Measurements from ENCODE around the gene INTS2. TPM values are rescaled to one million over a fixed set of nuclear protein-coding genes. Genes with fewer than 3 reads are reported as not detected.
"Not testable (repeated sequence)": the region's sequence is repeated elsewhere in the genome, so short reads cannot be mapped to it uniquely, and the experiment has no call there.

INTS2 gene
- total and polyA plus RNA-seq, 8 donors = 0.58 to 32.5 (median 3.4) TPM

DNA sequence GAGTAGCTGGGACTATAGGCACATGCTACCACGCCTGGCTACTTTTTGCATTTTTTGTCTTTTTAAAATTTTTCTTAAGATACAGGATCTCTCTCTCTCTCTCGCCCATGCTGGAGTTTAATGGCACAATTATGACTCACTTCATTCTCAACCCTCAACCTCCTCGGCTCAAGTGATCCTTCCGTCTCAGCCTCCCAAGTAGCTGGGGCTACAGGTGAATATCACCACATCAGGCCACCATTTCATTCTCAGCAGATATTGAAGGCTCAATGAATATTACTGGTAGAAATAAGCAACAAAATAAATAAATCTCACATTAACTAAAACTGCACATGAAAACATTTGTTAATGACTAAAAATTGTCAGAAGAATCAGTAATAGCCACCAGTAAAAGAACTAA, 106.1 kb downstream of the INTS2 start:
- no peak overlapping the region for H3K4me3 ChIP-seq
- H3K4me1 ChIP-seq = no peaks in the 10 kb centered on the region
- peaks cover 0 to 3% (median 0%) of the 10 kb centered on the region in 4 donors for H3K36me3 ChIP-seq
- H3K9me3 ChIP-seq = peaks cover 0 to 6% (median 0%) of the 10 kb centered on the region in 4 donors
- H3K27me3 ChIP-seq = no peaks in the 10 kb centered on the region
- intact Hi-C loops (cut with DNase I; ENCODE audit: low total_unique reads) = no loop called here
- no peak overlapping the region for H3K27ac ChIP-seq
- TF ChIP-seq POLR2AphosphoS5 (IDR thresholded peaks at IDR 0.05) (no peak), POLR2A (IDR thresholded peaks at IDR 0.05) (no peak), EP300 (IDR thresholded peaks at IDR 0.05) (no peak)
- TF ChIP-seq, protein P1, sequence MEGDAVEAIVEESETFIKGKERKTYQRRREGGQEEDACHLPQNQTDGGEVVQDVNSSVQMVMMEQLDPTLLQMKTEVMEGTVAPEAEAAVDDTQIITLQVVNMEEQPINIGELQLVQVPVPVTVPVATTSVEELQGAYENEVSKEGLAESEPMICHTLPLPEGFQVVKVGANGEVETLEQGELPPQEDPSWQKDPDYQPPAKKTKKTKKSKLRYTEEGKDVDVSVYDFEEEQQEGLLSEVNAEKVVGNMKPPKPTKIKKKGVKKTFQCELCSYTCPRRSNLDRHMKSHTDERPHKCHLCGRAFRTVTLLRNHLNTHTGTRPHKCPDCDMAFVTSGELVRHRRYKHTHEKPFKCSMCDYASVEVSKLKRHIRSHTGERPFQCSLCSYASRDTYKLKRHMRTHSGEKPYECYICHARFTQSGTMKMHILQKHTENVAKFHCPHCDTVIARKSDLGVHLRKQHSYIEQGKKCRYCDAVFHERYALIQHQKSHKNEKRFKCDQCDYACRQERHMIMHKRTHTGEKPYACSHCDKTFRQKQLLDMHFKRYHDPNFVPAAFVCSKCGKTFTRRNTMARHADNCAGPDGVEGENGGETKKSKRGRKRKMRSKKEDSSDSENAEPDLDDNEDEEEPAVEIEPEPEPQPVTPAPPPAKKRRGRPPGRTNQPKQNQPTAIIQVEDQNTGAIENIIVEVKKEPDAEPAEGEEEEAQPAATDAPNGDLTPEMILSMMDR (IDR thresholded peaks at IDR 0.05) = no peak
- DNase-seq = no peak
- WGBS, 5 donors = 68 to 100% (median 97%) methylated on average over 4 of the region's 4 CpGs

GRCh38 chr17:61819265-61819664, 108.5 kb downstream of the INTS2 start:
- H3K27me3 ChIP-seq; H3K4me1 ChIP-seq; H3K9me3 ChIP-seq; H3K27ac ChIP-seq; H3K36me3 ChIP-seq; H3K4me3 ChIP-seq; DNase-seq; intact Hi-C loops (cut with DNase I; ENCODE audit: low total_unique reads): not testable (repeated sequence)
- WGBS, 5 donors = 91 to 96% (median 96%) methylated on average over 3 of the region's 3 CpGs

- intact Hi-C loops (cut with DNase I; ENCODE audit: low total_unique reads) = no loop called here
- no peaks in the 10 kb centered on the region for H3K4me1 ChIP-seq
- DNase-seq = no peak
- TF ChIP-seq, protein P1 (IDR thresholded peaks at IDR 0.05) = no peak
- TF ChIP-seq POLR2AphosphoS5 (IDR thresholded peaks at IDR 0.05) (no peak), POLR2A (IDR thresholded peaks at IDR 0.05) (no peak), EP300 (IDR thresholded peaks at IDR 0.05) (no peak)
- H3K27ac ChIP-seq = no peak overlapping the region
- H3K9me3 ChIP-seq = peaks cover 0 to 6% (median 0%) of the 10 kb centered on the region in 4 donors
- H3K27me3 ChIP-seq = no peaks in the 10 kb centered on the region
- H3K4me3 ChIP-seq = no peak overlapping the region
- H3K36me3 ChIP-seq = peaks cover 0 to 3% (median 0%) of the 10 kb centered on the region in 4 donors
These were observed 109.6 kb downstream of the INTS2 start for GRCh38 chr17:61818225-61818624.

DNA sequence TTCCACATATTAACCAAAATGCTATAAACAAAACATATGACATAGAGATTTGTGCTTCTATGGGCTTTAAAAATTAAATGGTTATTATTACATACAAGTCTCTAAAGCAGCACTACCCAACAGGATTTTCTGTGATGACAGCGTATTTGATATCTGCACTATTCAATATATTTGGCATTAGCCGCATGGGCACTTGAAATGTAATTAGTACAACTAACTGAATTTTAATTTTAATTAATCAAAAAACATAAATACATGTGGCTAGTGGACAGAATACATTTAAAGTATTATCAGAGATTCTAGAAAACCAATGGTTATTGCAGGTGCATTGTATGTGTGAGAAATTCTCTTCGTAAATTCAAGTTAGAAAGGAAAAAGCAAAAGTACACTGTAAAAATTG, 110.3 kb downstream of the INTS2 start:
- peaks cover 0 to 3% (median 0%) of the 10 kb centered on the region in 4 donors for H3K36me3 ChIP-seq
- TF ChIP-seq EP300 (IDR thresholded peaks at IDR 0.05) = no peak
- no peak for TF ChIP-seq POLR2AphosphoS5 (IDR thresholded peaks at IDR 0.05)
- TF ChIP-seq, protein P1 (IDR thresholded peaks at IDR 0.05) = no peak
- no peak for TF ChIP-seq POLR2A (IDR thresholded peaks at IDR 0.05)
- DNase-seq = no peak
- H3K4me1 ChIP-seq = no peaks in the 10 kb centered on the region
- intact Hi-C loops (cut with DNase I; ENCODE audit: low total_unique reads) = no loop called here
- WGBS, 5 donors = 96 to 99% (median 97%) methylated on average over 3 of the region's 3 CpGs
- H3K27me3 ChIP-seq = no peaks in the 10 kb centered on the region
- H3K4me3 ChIP-seq = no peak overlapping the region
- H3K9me3 ChIP-seq = peaks cover 0 to 6% (median 0%) of the 10 kb centered on the region in 4 donors
- H3K27ac ChIP-seq = no peak overlapping the region

GRCh38 chr17:61816538-61816937, 111.2 kb downstream of the INTS2 start:
- Histone ChIP-seq H3K9me3 (peaks cover 0 to 6% (median 0%) of the 10 kb centered on the region in 4 donors), H3K4me3 (no peak overlapping the region), H3K27ac (no peak overlapping the region), H3K36me3 (peaks cover 0 to 3% (median 0%) of the 10 kb centered on the region in 4 donors), H3K27me3 (no peaks in the 10 kb centered on the region), H3K4me1 (no peaks in the 10 kb centered on the region)
- WGBS, 5 donors = 51 to 67% (median 65%) methylated on average over 4 of the region's 4 CpGs
- intact Hi-C loops (cut with DNase I; ENCODE audit: low total_unique reads) = no loop called here
- TF ChIP-seq POLR2A (IDR thresholded peaks at IDR 0.05) = no peak
- no peak for DNase-seq

Data from stomach (tissue), 9 donors.